Neural progenitor cell (in vitro differentiated cells): Measurements from ENCODE around the gene PDIA5. TPM values are rescaled to one million over a fixed set of nuclear protein-coding genes. Genes with fewer than 3 reads are reported as not detected.

Experiments used
- DNase-seq: peaks from one replicate; pipeline ENCODE4 v3.0.0-alpha.2; 2016; ENCODE audit warnings: low spot score
- H2AFZ ChIP-seq: fragments of 200-600 bp; sonication (generic); replicated peaks from 2 replicates; pipeline ENCODE4 v1.6.1; 2016; ENCODE audit warnings: antibody characterized with exemption
- H3F3A ChIP-seq: fragments of 200-600 bp; sonication (generic); 2 replicates; pipeline ENCODE4 v1.6.1; 2016; ENCODE audit warnings: antibody characterized with exemption, low read depth
- H3K27ac ChIP-seq: fragments of 200-600 bp; sonication (generic); 2 replicates; pipeline ENCODE4 v1.5.1; 2016; ENCODE audit warnings: mild to moderate bottlenecking
- H3K27me3 ChIP-seq: fragments of 200-600 bp; sonication (generic); 2 replicates; pipeline ENCODE4 v1.6.1; 2016; ENCODE audit warnings: mild to moderate bottlenecking, moderate library complexity
- H3K36me3 ChIP-seq: fragments of 200-600 bp; sonication (generic); 2 replicates; pipeline ENCODE4 v1.5.1; 2016
- H3K4me1 ChIP-seq: fragments of 200-600 bp; sonication (generic); 2 replicates; pipeline ENCODE4 v1.6.1; 2016; ENCODE audit warnings: mixed run types
- H3K4me2 ChIP-seq: fragments of 200-600 bp; sonication (generic); 2 replicates; pipeline ENCODE4 v1.6.1; 2016
- H3K4me3 ChIP-seq: fragments of 200-600 bp; sonication (generic); 2 replicates; pipeline ENCODE4 v1.5.1; 2016
- H3K79me2 ChIP-seq: fragments of 200-600 bp; sonication (generic); 2 replicates; pipeline ENCODE4 v1.6.1; 2016; ENCODE audit warnings: low read depth
- H3K9ac ChIP-seq: fragments of 200-600 bp; sonication (generic); 2 replicates; pipeline ENCODE4 v1.6.1; 2016
- H3K9me3 ChIP-seq: fragments of 200-600 bp; sonication (generic); 2 replicates; pipeline ENCODE4 v1.5.1; 2016; ENCODE audit warnings: low read depth
- H4K20me1 ChIP-seq: fragments of 200-600 bp; sonication (generic); 2 replicates; pipeline ENCODE4 v1.6.1; 2016; ENCODE audit warnings: low read depth
- H3K27ac Mint-ChIP-seq: 3 replicates; pipeline ENCODE4 v1.8.0; 2021; ENCODE audit warnings: mixed read lengths
- H3K27me3 Mint-ChIP-seq: 2 replicates; pipeline ENCODE4 v1.8.0; 2022; ENCODE audit warnings: low read depth, mild to moderate bottlenecking, inconsistent platforms, moderate library complexity, mixed read lengths; ENCODE audit not compliant: insufficient read depth
- H3K36me3 Mint-ChIP-seq: 3 replicates; pipeline ENCODE4 v1.8.0; 2021; ENCODE audit warnings: mixed read lengths
- H3K4me1 Mint-ChIP-seq: 3 replicates; pipeline ENCODE4 v1.8.0; 2021; ENCODE audit warnings: mixed read lengths
- H3K4me3 Mint-ChIP-seq: 3 replicates; pipeline ENCODE4 v1.8.0; 2021; ENCODE audit warnings: mild to moderate bottlenecking, moderate library complexity, mixed read lengths
- H3K9me3 Mint-ChIP-seq: 3 replicates; pipeline ENCODE4 v1.8.0; 2020; ENCODE audit warnings: mixed read lengths
- EZH2 ChIP-seq: fragments of 200-600 bp; sonication (generic); IDR thresholded peaks from 2 replicates; pipeline ENCODE4 v1.6.1; 2017; ENCODE audit warnings: antibody characterized with exemption, mild to moderate bottlenecking, moderate library complexity
- EZH2phosphoT487 ChIP-seq: fragments of 200-600 bp; sonication (generic); IDR thresholded peaks from 2 replicates; pipeline ENCODE4 v1.6.1; 2017; ENCODE audit warnings: antibody characterized with exemption
- total RNA-seq: library from RNA; depleted of rRNA; stranded (reverse); fragments of >200 nt; gene quantifications from 2 replicates; pipeline ENCODE4 v1.2.3, GENCODE V29; 2015; ENCODE audit warnings: low replicate concordance
- TF ChIP-seq, protein P1 (sequence below): fragments of 200-600 bp; sonication (generic); IDR thresholded peaks from 2 replicates; pipeline ENCODE4 v1.5.1; 2017; ENCODE audit warnings: antibody characterized with exemption, mild to moderate bottlenecking

PDIA5 gene
- total RNA-seq, result 5.4 and 15.8 TPM in 2 replicates

DNA sequence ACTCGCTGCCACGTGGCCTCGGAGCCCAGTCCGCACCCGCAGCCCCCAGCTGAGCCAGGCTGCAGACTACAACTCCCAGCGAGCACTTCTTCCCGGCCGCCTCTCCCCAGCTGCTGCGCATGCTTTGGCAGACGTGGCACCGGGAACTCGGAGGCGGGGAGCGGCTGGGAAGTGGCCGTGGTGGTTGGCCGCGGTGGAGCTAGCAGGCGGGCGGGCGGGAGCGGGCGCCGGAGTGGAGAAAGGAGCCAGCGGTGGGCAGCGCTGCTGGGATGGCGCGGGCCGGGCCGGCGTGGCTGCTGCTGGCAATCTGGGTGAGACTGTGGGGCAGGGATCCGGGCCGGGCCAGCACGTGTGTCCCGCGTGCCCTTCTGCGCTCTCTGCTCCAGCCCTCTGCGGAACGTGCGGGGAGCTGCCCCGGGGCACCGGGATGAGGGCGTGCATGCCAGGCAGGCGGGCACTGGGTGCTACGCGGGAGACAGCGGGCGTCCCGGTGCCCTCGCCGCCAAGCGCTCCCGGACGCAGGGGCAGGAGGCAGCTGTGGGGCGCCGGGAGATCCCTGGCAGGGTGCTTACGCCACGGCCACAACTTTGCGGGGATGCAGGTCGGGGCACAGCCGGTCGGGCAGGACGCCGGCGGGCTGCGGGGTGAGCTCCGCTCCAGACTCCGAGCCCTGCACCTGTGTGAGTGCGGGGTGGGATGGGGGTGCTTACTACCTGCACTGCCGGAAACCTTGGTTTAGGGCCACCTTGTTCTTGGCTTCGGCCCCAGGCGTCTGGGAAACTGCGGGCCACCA is at the start of gene PDIA5:
PDIA5 (plus strand) TSS at position 130 of the 793 bp plus-strand sequence; CDS start at position 270, 140 bp downstream.
- no peaks in the 10 kb centered on the region for H3K36me3 Mint-ChIP-seq
- peaks cover 37% of the 10 kb centered on the region for H3K4me1 Mint-ChIP-seq
- TF ChIP-seq, protein P1, sequence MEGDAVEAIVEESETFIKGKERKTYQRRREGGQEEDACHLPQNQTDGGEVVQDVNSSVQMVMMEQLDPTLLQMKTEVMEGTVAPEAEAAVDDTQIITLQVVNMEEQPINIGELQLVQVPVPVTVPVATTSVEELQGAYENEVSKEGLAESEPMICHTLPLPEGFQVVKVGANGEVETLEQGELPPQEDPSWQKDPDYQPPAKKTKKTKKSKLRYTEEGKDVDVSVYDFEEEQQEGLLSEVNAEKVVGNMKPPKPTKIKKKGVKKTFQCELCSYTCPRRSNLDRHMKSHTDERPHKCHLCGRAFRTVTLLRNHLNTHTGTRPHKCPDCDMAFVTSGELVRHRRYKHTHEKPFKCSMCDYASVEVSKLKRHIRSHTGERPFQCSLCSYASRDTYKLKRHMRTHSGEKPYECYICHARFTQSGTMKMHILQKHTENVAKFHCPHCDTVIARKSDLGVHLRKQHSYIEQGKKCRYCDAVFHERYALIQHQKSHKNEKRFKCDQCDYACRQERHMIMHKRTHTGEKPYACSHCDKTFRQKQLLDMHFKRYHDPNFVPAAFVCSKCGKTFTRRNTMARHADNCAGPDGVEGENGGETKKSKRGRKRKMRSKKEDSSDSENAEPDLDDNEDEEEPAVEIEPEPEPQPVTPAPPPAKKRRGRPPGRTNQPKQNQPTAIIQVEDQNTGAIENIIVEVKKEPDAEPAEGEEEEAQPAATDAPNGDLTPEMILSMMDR, result no peak
- peak; percentile 55 for TF ChIP-seq EZH2
- peak; percentile 58 for TF ChIP-seq EZH2phosphoT487
- Histone ChIP-seq H3K4me2 (peak within 1 kb of the TSS; percentile 95), H3K79me2 (peaks cover 13% of the 10 kb centered on the region), H3F3A (peaks cover 4% of the 10 kb centered on the region), H3K27me3 (peaks cover 38% of the 10 kb centered on the region), H3K27ac (no peak within 1 kb of the TSS), H3K36me3 (no peaks in the 10 kb centered on the region), H3K9ac (no peak within 1 kb of the TSS), H3K9me3 (no peaks in the 10 kb centered on the region), H3K4me1 (peaks cover 16% of the 10 kb centered on the region), H2AFZ (peak within 1 kb of the TSS; percentile 70), H3K4me3 (peak within 1 kb of the TSS; percentile 70), H4K20me1 (peaks cover 16% of the 10 kb centered on the region)
- no peaks in the 10 kb centered on the region for H3K27me3 Mint-ChIP-seq
- peak within 1 kb of the TSS; percentile 74 for H3K27ac Mint-ChIP-seq
- H3K4me3 Mint-ChIP-seq, result peak within 1 kb of the TSS; percentile 90
- no peaks in the 10 kb centered on the region for H3K9me3 Mint-ChIP-seq
- peak; percentile 93 for DNase-seq

DNA sequence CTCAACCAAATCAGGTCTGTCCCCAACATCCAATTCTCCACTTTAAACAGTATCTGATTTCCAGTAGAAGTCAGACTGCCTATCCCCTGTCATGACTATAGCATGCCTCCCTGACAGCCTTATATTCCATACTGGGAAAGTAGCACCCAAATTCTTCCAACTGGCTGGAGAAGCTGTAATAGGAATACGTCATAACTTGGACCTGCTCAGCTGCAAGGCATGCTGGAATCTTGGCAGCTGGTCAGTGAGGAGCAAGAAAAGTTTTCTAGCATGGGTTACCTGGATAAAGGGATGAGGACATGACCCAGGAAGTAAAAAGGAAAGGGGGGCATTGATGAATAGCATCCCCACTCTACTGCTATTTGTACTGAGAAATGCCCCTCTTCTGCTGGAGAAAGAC is 48.1 kb upstream of the PDIA5 start:
- Mint-ChIP-seq H3K36me3 (peaks cover 26% of the 10 kb centered on the region), H3K4me3 (no peak overlapping the region), H3K27ac (no peak overlapping the region), H3K4me1 (peaks cover 30% of the 10 kb centered on the region), H3K9me3 (no peaks in the 10 kb centered on the region), H3K27me3 (peaks cover 4% of the 10 kb centered on the region)
- Histone ChIP-seq H3K4me1 (peaks cover 26% of the 10 kb centered on the region), H4K20me1 (peaks cover 22% of the 10 kb centered on the region), H3K9ac (no peak overlapping the region), H3K4me2 (no peak overlapping the region), H3K79me2 (peaks cover 8% of the 10 kb centered on the region), H3K27ac (no peak overlapping the region), H2AFZ (no peak overlapping the region), H3K4me3 (no peak overlapping the region), H3K36me3 (no peaks in the 10 kb centered on the region), H3K9me3 (no peaks in the 10 kb centered on the region), H3K27me3 (no peaks in the 10 kb centered on the region), H3F3A (peaks cover 25% of the 10 kb centered on the region)
- TF ChIP-seq, protein P1, result no peak
- TF ChIP-seq EZH2, result no peak
- TF ChIP-seq EZH2phosphoT487, result no peak
- DNase-seq, result no peak

- peaks cover 32% of the 10 kb centered on the region for H3K4me1 Mint-ChIP-seq
These were observed 47.7 kb upstream of the PDIA5 start for GRCh38 chr3:123019161-123019560.

More at GRCh38 chr3:123019161-123019560, 47.7 kb upstream of the PDIA5 start:
- no peak overlapping the region for H3K4me3 Mint-ChIP-seq
- Histone ChIP-seq H3K9me3 (no peaks in the 10 kb centered on the region), H3K27ac (no peak overlapping the region), H4K20me1 (peaks cover 18% of the 10 kb centered on the region), H3K79me2 (peaks cover 8% of the 10 kb centered on the region), H3F3A (peaks cover 25% of the 10 kb centered on the region), H3K27me3 (no peaks in the 10 kb centered on the region), H3K4me2 (no peak overlapping the region), H3K4me3 (no peak overlapping the region), H2AFZ (no peak overlapping the region), H3K36me3 (no peaks in the 10 kb centered on the region), H3K9ac (no peak overlapping the region), H3K4me1 (peaks cover 26% of the 10 kb centered on the region)
- peaks cover 29% of the 10 kb centered on the region for H3K36me3 Mint-ChIP-seq
- DNase-seq, result no peak
- TF ChIP-seq, protein P1, result no peak
- TF ChIP-seq EZH2phosphoT487, result no peak
- no peak for TF ChIP-seq EZH2
- no peak overlapping the region for H3K27ac Mint-ChIP-seq
- H3K9me3 Mint-ChIP-seq, result no peaks in the 10 kb centered on the region
- H3K27me3 Mint-ChIP-seq, result peaks cover 8% of the 10 kb centered on the region
